HFFc6 (cell line): Measurements from ENCODE around the gene LRSAM1. TPM values are rescaled to one million over a fixed set of nuclear protein-coding genes. Genes with fewer than 3 reads are reported as not detected.

ENCODE experiments used
- DNase-seq: peaks from one replicate; pipeline ENCODE4 v3.0.0-alpha.2; 2018
- H3K27ac Mint-ChIP-seq: 2 replicates; pipeline ENCODE4 v1.8.0; 2020; ENCODE audit warnings: mild to moderate bottlenecking, mixed read lengths
- H3K27me3 Mint-ChIP-seq: 2 replicates; pipeline ENCODE4 v1.8.0; 2021; ENCODE audit warnings: mild to moderate bottlenecking, moderate library complexity, mixed read lengths; ENCODE audit not compliant: insufficient read depth
- H3K36me3 Mint-ChIP-seq: 2 replicates; pipeline ENCODE4 v1.8.0; 2021; ENCODE audit warnings: low read depth, mixed read lengths
- H3K4me1 Mint-ChIP-seq: 2 replicates; pipeline ENCODE4 v1.8.0; 2020; ENCODE audit warnings: low read depth, mixed read lengths
- H3K4me3 Mint-ChIP-seq: 2 replicates; pipeline ENCODE4 v1.8.0; 2020; ENCODE audit warnings: mild to moderate bottlenecking, moderate library complexity, mixed read lengths
- H3K9me3 Mint-ChIP-seq: 2 replicates; pipeline ENCODE4 v1.8.0; 2020; ENCODE audit warnings: mild to moderate bottlenecking, mixed read lengths
- long read RNA-seq: library from polyadenylated mRNA; unstranded; transcript quantifications from one replicate; pipeline ENCODE4 v2.0.0, GENCODE V29; 2019
- total RNA-seq, 6 experiments: library from RNA; stranded (reverse); fragmentation: NEBNext Ultra II Directional; extraction: Animal tissue kit (Norgen Biotek cat#: 25700); gene quantifications; 2 replicates in 1 of 6; 3 replicates in 5 of 6; pipeline ENCODE4 v1.2.3, GENCODE V29; 2021
- TF ChIP-seq, protein P1 (sequence below): fragments of 200-600 bp; sonication (generic); IDR thresholded peaks from 2 replicates; pipeline ENCODE4 v1.5.0; 2021; ENCODE audit warnings: antibody characterized with exemption, mild to moderate bottlenecking

LRSAM1 gene
- 10 to 100 TPM; 12.1 to 15.9 (median 13.4) TPM for total RNA-seq
- long read RNA-seq, partial matches to known transcripts: 8 of 16 reads
- long read RNA-seq, other reads (novel, unspliced or antisense): 3 of 16 reads

DNA sequence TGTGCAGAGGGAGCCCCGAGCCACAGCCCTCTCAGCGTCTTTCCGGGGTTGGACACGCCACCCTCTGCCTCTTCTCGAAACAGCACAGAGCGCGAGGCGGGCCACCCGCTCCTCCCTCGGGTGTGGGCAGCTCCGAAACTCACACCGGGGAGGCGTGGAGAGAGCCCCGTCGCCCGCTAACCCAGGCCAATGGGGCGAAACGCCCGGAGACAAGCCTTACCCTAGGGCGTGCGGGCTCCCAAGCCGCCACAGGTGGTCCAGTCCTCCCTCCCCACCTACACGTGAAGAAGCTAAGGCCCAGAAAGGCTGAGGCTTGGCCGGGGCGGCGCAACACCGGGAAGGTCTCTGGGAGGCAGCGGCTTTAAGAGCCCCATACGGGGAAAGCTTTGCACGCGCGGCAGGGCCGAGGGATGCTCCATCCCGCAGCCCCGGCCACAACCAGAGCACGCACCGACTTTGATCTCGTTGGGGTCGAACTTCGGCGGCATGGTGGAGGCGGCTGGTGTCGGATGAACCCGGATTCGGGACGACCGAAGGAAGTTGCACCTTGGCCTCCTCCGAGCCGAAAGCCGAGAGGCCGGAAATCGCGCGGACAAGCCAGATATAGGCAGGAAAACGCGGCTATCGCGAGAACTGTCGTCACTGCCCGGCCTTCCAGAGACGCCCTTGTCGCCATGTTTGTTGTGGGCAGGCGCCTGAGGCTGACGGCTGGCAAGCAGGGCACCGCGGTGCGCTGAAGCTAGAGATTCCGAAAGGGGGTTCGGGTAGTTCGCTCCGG, at the start of gene LRSAM1, which contains the start of gene RPL12:
Gene LRSAM1 (plus strand): TSS at position 681 of the 778 bp plus-strand sequence. CDS start 3,018 bp downstream, outside the sequence.
Gene RPL12 (minus strand): TSS at position 577 of the 778 bp plus-strand sequence. CDS start 89 bp downstream, at position 488.
- Mint-ChIP-seq H3K36me3 (peaks cover 64% of the 10 kb centered on the region), H3K4me3 (peak within 1 kb of the TSS; percentile 97)

GRCh38 chr9:127402401-127403090, 48.8 kb upstream of the LRSAM1 start:
- no peaks in the 10 kb centered on the region for H3K27me3 Mint-ChIP-seq
- 0 out of 2 replicates have a peak, but pooled peaks cover 4% of the 10 kb centered on the region for H3K4me1 Mint-ChIP-seq
- no peak overlapping the region for H3K4me3 Mint-ChIP-seq
- TF ChIP-seq, protein P1, sequence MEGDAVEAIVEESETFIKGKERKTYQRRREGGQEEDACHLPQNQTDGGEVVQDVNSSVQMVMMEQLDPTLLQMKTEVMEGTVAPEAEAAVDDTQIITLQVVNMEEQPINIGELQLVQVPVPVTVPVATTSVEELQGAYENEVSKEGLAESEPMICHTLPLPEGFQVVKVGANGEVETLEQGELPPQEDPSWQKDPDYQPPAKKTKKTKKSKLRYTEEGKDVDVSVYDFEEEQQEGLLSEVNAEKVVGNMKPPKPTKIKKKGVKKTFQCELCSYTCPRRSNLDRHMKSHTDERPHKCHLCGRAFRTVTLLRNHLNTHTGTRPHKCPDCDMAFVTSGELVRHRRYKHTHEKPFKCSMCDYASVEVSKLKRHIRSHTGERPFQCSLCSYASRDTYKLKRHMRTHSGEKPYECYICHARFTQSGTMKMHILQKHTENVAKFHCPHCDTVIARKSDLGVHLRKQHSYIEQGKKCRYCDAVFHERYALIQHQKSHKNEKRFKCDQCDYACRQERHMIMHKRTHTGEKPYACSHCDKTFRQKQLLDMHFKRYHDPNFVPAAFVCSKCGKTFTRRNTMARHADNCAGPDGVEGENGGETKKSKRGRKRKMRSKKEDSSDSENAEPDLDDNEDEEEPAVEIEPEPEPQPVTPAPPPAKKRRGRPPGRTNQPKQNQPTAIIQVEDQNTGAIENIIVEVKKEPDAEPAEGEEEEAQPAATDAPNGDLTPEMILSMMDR: no peak
- no peak for DNase-seq
- no peak overlapping the region for H3K27ac Mint-ChIP-seq
- H3K36me3 Mint-ChIP-seq: no peaks in the 10 kb centered on the region
- no peaks in the 10 kb centered on the region for H3K9me3 Mint-ChIP-seq

More for the DNA sequence above, at the start of gene LRSAM1, which contains the start of gene RPL12:
- Mint-ChIP-seq H3K9me3 (peaks cover 46% of the 10 kb centered on the region), H3K27me3 (peaks cover 26% of the 10 kb centered on the region), H3K4me1 (peaks cover 46% of the 10 kb centered on the region), H3K27ac (peak within 1 kb of the TSS; percentile 94)
- TF ChIP-seq, protein P1: no peak
- peak; percentile 97 for DNase-seq

GRCh38 chr9:127403507-127404192, 47.7 kb upstream of the LRSAM1 start:
- H3K36me3 Mint-ChIP-seq: no peaks in the 10 kb centered on the region
- no peaks in the 10 kb centered on the region for H3K9me3 Mint-ChIP-seq
- no peak for DNase-seq
- no peaks in the 10 kb centered on the region for H3K27me3 Mint-ChIP-seq
- H3K4me1 Mint-ChIP-seq: no peaks in the 10 kb centered on the region
- no peak overlapping the region for H3K27ac Mint-ChIP-seq
- H3K4me3 Mint-ChIP-seq: no peak overlapping the region
- TF ChIP-seq, protein P1: no peak

- H3K4me1 Mint-ChIP-seq: no peaks in the 10 kb centered on the region
- H3K27ac Mint-ChIP-seq: no peak overlapping the region
- H3K4me3 Mint-ChIP-seq: no peak overlapping the region
- H3K27me3 Mint-ChIP-seq: no peaks in the 10 kb centered on the region
- H3K36me3 Mint-ChIP-seq: no peaks in the 10 kb centered on the region
- DNase-seq: no peak
- TF ChIP-seq, protein P1: no peak
- H3K9me3 Mint-ChIP-seq: no peaks in the 10 kb centered on the region
These were observed 46.7 kb upstream of the LRSAM1 start for GRCh38 chr9:127404631-127405030.
